ENCODE results near the gene ALKBH1.
"Not testable (repeated sequence)": the region's sequence is repeated elsewhere in the genome, so short reads cannot be mapped to it uniquely, and the experiment has no call there.

The ALKBH1 gene, protein sequence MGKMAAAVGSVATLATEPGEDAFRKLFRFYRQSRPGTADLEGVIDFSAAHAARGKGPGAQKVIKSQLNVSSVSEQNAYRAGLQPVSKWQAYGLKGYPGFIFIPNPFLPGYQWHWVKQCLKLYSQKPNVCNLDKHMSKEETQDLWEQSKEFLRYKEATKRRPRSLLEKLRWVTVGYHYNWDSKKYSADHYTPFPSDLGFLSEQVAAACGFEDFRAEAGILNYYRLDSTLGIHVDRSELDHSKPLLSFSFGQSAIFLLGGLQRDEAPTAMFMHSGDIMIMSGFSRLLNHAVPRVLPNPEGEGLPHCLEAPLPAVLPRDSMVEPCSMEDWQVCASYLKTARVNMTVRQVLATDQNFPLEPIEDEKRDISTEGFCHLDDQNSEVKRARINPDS

DNA sequence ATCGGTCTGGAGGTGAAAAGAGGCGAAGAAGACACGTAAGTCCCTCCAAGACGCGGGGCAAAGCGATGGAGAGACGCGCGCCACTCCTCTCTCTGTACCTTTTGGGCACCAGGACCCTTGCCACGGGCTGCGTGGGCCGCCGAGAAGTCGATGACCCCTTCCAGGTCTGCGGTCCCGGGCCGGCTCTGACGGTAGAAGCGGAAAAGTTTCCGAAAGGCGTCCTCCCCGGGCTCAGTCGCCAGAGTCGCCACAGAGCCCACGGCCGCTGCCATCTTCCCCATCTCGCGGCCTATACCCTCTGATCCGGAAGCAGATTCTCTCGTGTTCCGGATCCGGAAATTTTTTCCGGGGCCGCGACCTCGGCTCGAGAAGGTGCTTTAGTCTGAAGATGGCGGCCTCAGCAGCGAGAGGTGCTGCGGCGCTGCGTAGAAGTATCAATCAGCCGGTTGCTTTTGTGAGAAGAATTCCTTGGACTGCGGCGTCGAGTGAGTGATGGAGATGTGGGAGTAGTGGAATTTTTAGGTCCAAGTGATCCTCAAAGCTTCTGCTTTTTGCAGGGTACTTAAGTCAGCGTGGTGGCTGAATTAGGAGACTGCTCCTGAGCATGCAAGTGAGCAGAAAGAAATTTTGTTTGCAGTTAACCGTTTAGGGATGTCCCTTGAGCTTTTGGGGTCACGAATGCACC is at the start of gene ALKBH1, which contains the start of gene SLIRP:
TSS of gene ALKBH1 (minus strand) at position 300 of the 685 bp plus-strand sequence. CDS start at position 281, 19 bp downstream.
TSS of gene SLIRP (plus strand) at position 380 of the 685 bp plus-strand sequence. CDS start at position 389, 9 bp downstream.
- H3K4me1 ChIP-seq (ENCODE audit: control insufficient read depth, low read depth, low read length): peaks cover 4% of the 10 kb centered on the region
- peak within 1 kb of the TSS; percentile 99 for H3K4me3 ChIP-seq (ENCODE audit: low read length)
- H3K27ac ChIP-seq (ENCODE audit: low read length): peak within 1 kb of the TSS; percentile 87
- H3K36me3 ChIP-seq (ENCODE audit: control insufficient read depth, low read depth, low read length): peaks cover 36% of the 10 kb centered on the region
- H3K27me3 ChIP-seq (ENCODE audit: control insufficient read depth, insufficient read depth, low read length): no peaks in the 10 kb centered on the region
- peak within 1 kb of the TSS; percentile 94 for H3K9ac ChIP-seq (ENCODE audit: low read length)
- no peaks in the 10 kb centered on the region for H3K9me3 ChIP-seq (ENCODE audit: control insufficient read depth, low read depth, low read length)

DNA sequence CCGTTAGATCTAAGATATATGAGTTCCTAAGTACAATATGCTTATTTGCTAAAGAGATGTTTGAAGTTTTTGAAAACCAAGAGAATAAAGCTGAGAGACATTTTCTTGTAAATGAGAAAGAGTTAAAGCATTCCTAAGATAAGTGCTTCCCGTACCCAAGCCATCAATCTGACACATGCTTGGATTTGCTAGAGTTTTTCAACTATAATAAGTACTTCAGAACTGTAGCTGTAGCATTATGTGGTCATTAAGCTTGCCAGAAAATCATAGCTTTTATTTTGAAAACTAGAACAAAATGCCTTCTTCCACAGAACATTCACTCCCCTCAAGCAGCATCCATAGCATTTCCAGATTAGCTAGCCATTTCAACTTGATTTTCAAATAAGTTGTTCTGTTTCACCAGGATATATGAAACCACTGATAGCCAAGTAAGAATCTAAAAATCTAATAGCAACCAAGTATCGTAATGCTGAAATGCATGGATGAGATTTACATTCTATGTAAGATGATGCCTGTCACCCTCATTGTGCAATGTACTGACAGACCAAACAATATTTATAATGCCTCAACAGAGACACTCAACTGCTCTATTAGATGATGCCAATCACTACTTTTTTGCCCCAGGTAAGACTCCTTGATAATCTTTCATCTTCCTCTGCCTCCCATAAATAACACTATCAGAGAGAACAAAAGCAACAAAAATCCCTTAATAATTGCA is 45.1 kb upstream of the ALKBH1 start:
- H3K9ac ChIP-seq (ENCODE audit: low read length): no peak overlapping the region
- H3K36me3 ChIP-seq (ENCODE audit: control insufficient read depth, low read depth, low read length): peaks cover 50% of the 10 kb centered on the region
- H3K4me1 ChIP-seq (ENCODE audit: control insufficient read depth, low read depth, low read length): no peaks in the 10 kb centered on the region
- no peak overlapping the region for H3K4me3 ChIP-seq (ENCODE audit: low read length)
- H3K9me3 ChIP-seq (ENCODE audit: control insufficient read depth, low read depth, low read length): no peaks in the 10 kb centered on the region
- no peaks in the 10 kb centered on the region for H3K27me3 ChIP-seq (ENCODE audit: control insufficient read depth, insufficient read depth, low read length)
- no peak overlapping the region for H3K27ac ChIP-seq (ENCODE audit: low read length)

DNA sequence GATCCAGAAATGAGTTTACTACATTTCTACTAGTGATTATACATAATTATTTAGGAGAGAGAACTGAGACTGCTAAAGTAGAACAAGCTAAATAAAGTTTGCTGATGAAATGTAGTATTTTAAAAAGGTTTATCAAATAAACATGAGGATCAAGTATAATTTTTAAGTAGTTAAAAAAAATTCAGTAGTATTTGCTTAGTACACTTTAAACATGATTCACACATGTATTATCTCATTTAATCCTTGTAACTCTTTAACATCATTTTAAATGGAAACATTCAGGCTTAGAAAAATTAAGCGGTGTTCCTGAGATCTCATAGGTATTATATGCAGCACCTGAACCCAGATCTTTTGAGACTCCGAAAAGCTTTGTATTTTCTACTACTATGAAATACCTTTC is 44.4 kb upstream of the ALKBH1 start:
- H3K27ac ChIP-seq (ENCODE audit: low read length): no peak overlapping the region
- peaks cover 50% of the 10 kb centered on the region for H3K36me3 ChIP-seq (ENCODE audit: control insufficient read depth, low read depth, low read length)
- H3K4me1 ChIP-seq (ENCODE audit: control insufficient read depth, low read depth, low read length): no peaks in the 10 kb centered on the region
- H3K9ac ChIP-seq (ENCODE audit: low read length): no peak overlapping the region
- no peak overlapping the region for H3K4me3 ChIP-seq (ENCODE audit: low read length)
- H3K9me3 ChIP-seq (ENCODE audit: control insufficient read depth, low read depth, low read length): no peaks in the 10 kb centered on the region
- H3K27me3 ChIP-seq (ENCODE audit: control insufficient read depth, insufficient read depth, low read length): no peaks in the 10 kb centered on the region

DNA sequence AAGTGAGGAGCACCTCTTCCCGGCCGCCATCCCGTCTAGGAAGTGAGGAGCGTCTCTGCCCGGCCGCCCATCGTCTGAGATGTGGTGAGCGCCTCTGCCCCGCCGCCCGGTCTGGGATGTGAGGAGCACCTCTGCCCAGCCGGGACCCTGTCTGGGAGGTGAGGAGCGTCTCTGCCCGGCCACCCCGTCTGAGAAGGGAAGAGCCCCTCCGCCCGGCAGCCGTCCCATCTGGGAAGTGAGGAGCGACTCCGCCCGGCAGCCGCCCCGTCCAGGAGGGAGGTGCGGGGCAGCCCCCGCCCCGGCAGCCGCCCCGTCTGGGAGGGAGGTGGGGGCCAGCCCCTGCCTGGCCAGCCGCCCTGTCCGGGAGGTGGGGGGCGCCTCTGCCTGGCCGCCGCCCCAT is 39.6 kb upstream of the ALKBH1 start:
- not testable (repeated sequence) for H3K27me3 ChIP-seq (ENCODE audit: control insufficient read depth, insufficient read depth, low read length); H3K4me1 ChIP-seq (ENCODE audit: control insufficient read depth, low read depth, low read length); H3K4me3 ChIP-seq (ENCODE audit: low read length); H3K27ac ChIP-seq (ENCODE audit: low read length); H3K9ac ChIP-seq (ENCODE audit: low read length); H3K9me3 ChIP-seq (ENCODE audit: control insufficient read depth, low read depth, low read length)
- H3K36me3 ChIP-seq (ENCODE audit: control insufficient read depth, low read depth, low read length): peaks cover 60% of the 10 kb centered on the region

DNA sequence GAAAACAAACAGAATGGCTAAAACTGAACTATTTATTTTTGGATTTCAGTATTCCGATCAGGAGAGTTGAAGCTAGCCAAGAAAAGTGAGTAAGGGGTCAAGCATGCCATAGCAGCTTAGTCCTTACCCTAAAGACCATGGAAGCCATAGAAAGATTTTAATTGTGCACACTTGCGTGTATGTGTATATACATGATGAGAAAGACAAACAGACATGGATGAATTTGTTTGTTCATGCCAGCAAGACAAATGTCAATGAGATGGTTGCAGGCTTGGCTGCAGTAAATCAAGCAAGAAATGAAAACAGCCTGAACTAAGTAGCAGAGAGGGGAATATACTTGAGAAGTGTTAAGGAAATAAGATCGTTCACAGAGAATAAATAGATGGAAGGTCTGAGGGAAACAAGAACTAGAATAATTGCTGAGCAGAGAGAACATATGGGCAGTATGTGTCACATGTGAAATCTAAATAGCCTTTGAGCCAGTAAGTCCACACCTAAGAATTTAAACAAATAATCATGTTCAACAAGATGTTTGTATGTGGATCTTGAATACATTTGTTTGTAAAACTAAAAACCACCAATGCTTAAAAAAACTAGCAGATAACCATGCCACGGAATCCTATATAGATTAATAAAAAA is 38.4 kb upstream of the ALKBH1 start:
- H3K36me3 ChIP-seq (ENCODE audit: control insufficient read depth, low read depth, low read length): peaks cover 54% of the 10 kb centered on the region
- H3K4me1 ChIP-seq (ENCODE audit: control insufficient read depth, low read depth, low read length): no peaks in the 10 kb centered on the region
- no peak overlapping the region for H3K4me3 ChIP-seq (ENCODE audit: low read length)
- H3K27ac ChIP-seq (ENCODE audit: low read length): no peak overlapping the region
- H3K9ac ChIP-seq (ENCODE audit: low read length): no peak overlapping the region
- H3K9me3 ChIP-seq (ENCODE audit: control insufficient read depth, low read depth, low read length): no peaks in the 10 kb centered on the region
- H3K27me3 ChIP-seq (ENCODE audit: control insufficient read depth, insufficient read depth, low read length): no peaks in the 10 kb centered on the region

DNA sequence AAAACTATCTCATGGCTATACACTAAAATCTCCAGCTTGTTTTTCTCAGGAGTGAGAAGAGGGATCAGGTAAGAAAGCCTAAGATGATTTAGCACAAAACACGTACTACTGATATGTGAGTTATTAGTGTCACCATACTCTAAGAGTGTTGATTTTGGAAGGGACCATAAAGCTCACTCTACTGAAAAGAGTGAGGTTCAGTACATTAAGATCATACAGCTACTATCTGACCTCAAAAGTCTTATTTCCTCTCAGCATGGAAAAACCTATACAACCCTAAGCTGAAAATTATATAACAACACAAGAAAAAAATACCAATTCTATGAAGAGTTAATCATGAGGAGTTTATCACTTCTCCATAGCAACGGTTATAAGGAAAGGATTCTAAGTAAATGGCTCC is 33.6 kb upstream of the ALKBH1 start:
- no peak overlapping the region for H3K27ac ChIP-seq (ENCODE audit: low read length)
- peaks cover 48% of the 10 kb centered on the region for H3K36me3 ChIP-seq (ENCODE audit: control insufficient read depth, low read depth, low read length)
- no peak overlapping the region for H3K9ac ChIP-seq (ENCODE audit: low read length)
- no peaks in the 10 kb centered on the region for H3K4me1 ChIP-seq (ENCODE audit: control insufficient read depth, low read depth, low read length)
- no peak overlapping the region for H3K4me3 ChIP-seq (ENCODE audit: low read length)
- no peaks in the 10 kb centered on the region for H3K27me3 ChIP-seq (ENCODE audit: control insufficient read depth, insufficient read depth, low read length)
- no peaks in the 10 kb centered on the region for H3K9me3 ChIP-seq (ENCODE audit: control insufficient read depth, low read depth, low read length)

DNA sequence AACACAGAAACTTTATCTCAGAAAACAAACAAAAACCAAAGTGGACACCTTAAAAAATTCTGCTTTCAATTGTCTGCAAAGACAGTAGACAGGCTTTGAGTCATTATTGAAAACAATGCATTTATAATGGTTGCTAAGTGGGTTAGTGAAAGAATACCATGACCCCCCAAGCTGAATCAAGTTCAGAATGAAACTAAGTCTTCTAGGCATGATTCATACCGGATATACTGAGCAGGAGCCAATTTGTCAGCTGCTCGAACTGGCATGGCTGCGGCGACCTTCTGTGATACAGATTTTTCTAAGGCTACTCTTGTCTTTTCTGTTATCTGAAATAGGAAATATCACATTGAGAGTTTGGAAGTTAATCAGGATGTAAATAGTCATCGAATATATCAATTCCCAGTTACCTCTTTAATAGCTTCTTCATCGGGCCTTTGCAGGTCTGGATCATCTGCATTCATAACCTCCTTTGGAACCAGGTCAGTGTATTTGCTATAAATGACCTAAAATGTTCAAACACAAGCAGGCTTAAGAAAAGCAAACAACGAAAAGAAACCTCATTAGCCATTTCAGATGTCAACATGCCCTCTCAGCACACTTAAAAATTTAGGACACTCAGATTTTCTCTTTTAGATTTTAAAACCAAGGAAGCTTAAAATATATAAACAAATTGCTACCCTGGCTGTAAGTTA is 30.9 kb upstream of the ALKBH1 start:
- Histone ChIP-seq H3K9ac (ENCODE audit: low read length) (no peak overlapping the region), H3K9me3 (ENCODE audit: control insufficient read depth, low read depth, low read length) (no peaks in the 10 kb centered on the region), H3K36me3 (ENCODE audit: control insufficient read depth, low read depth, low read length) (peaks cover 57% of the 10 kb centered on the region), H3K4me3 (ENCODE audit: low read length) (no peak overlapping the region), H3K27me3 (ENCODE audit: control insufficient read depth, insufficient read depth, low read length) (no peaks in the 10 kb centered on the region), H3K4me1 (ENCODE audit: control insufficient read depth, low read depth, low read length) (no peaks in the 10 kb centered on the region), H3K27ac (ENCODE audit: low read length) (no peak overlapping the region)

DNA sequence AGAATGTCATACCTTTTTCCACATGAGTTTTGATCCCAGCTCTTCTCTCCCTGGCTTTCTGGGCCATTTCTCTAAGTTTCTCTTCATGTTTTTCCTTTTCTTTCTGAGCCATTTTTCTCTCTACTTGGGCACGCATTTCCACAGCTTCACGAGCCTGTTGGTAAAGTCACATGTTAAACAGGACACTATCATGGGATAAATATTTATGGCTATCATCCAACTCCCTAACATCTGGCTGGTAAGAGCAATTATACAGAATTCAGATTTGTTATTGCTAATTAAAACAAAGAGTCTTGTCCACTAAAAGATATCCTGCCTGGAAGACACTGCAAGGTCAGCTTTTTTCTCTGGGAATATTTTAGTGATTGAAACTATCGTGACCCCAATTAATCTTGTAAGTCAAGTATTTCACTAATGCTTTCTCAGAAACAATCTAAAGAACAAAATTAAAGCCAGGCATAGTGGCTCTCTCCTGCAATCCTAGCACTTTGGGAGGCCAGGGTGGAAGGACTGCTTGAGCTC is 23.2 kb upstream of the ALKBH1 start:
- H3K27ac ChIP-seq (ENCODE audit: low read length): no peak overlapping the region
- H3K4me1 ChIP-seq (ENCODE audit: control insufficient read depth, low read depth, low read length): no peaks in the 10 kb centered on the region
- H3K9me3 ChIP-seq (ENCODE audit: control insufficient read depth, low read depth, low read length): no peaks in the 10 kb centered on the region
- H3K36me3 ChIP-seq (ENCODE audit: control insufficient read depth, low read depth, low read length): peaks cover 96% of the 10 kb centered on the region
- H3K4me3 ChIP-seq (ENCODE audit: low read length): no peak overlapping the region
- no peak overlapping the region for H3K9ac ChIP-seq (ENCODE audit: low read length)
- H3K27me3 ChIP-seq (ENCODE audit: control insufficient read depth, insufficient read depth, low read length): no peaks in the 10 kb centered on the region

DNA sequence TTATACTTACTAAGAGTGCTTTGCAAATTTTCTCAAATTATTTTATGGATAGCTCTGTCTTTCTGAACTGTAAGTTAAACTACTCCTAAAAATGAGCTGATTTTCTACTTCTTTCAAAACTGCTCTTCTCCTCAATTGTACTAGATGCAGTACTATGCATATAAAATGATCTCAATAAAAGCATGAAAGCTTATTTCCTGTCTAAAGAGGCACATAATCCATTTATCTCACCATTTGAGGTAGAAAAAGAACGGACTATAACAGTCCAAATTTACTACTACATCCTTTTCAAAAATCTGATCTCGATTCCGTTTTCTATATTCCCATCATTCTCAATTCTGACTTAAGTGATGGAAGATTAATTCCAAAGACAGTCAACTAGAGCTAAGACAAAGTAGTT is 14.5 kb upstream of the ALKBH1 start:
- H3K36me3 ChIP-seq (ENCODE audit: control insufficient read depth, low read depth, low read length): peaks cover 77% of the 10 kb centered on the region
- no peaks in the 10 kb centered on the region for H3K27me3 ChIP-seq (ENCODE audit: control insufficient read depth, insufficient read depth, low read length)
- H3K27ac ChIP-seq (ENCODE audit: low read length): no peak overlapping the region
- no peaks in the 10 kb centered on the region for H3K4me1 ChIP-seq (ENCODE audit: control insufficient read depth, low read depth, low read length)
- H3K9ac ChIP-seq (ENCODE audit: low read length): no peak overlapping the region
- H3K9me3 ChIP-seq (ENCODE audit: control insufficient read depth, low read depth, low read length): no peaks in the 10 kb centered on the region
- no peak overlapping the region for H3K4me3 ChIP-seq (ENCODE audit: low read length)

DNA sequence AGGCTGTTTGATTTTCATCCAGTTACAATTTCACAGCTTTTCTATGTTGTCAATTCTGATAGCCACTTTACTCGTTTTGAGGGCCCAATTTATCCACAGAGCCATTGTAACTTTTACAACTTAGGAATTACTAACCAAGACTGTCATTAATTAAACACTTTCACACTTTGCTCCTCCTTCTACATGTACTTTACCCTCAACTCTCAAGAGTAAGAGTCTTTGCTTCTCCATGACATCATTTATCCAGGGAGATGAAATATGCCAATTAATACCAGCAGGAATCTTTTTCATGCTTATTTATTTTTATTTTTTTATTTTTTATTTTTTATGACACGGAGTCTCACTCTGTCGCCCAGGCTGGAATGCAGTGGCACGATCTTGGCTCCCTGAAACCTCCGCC is 13.6 kb upstream of the ALKBH1 start:
- Histone ChIP-seq H3K4me1 (ENCODE audit: control insufficient read depth, low read depth, low read length) (no peaks in the 10 kb centered on the region), H3K9me3 (ENCODE audit: control insufficient read depth, low read depth, low read length) (no peaks in the 10 kb centered on the region), H3K9ac (ENCODE audit: low read length) (no peak overlapping the region), H3K27me3 (ENCODE audit: control insufficient read depth, insufficient read depth, low read length) (no peaks in the 10 kb centered on the region), H3K27ac (ENCODE audit: low read length) (no peak overlapping the region), H3K36me3 (ENCODE audit: control insufficient read depth, low read depth, low read length) (peaks cover 78% of the 10 kb centered on the region), H3K4me3 (ENCODE audit: low read length) (no peak overlapping the region)

Measured in iPS-18a (cell line).